Gastrocnemius medialis (tissue), 4 donors: ENCODE data around the gene BORCS8. TPM values are rescaled to one million over a fixed set of nuclear protein-coding genes. Genes with fewer than 3 reads are reported as not detected.
"Not testable (repeated sequence)": the region's sequence is repeated elsewhere in the genome, so short reads cannot be mapped to it uniquely, and the experiment has no call there.

Experiments
- ATAC-seq, 2 donors: fragments of 150-250 bp; one replicate each; pipeline ENCODE4 v1.9.1; 2016
- DNase-seq, 2 donors: peaks; one replicate each; pipeline ENCODE4 v3.0.0-alpha.2; 2019
- H3K27ac ChIP-seq, 4 donors: fragments of 200-600 bp; sonication (generic); 1 replicate in 1 of 4; 2 replicates in 3 of 4; pipeline ENCODE4 v1.5.1; 2016 to 2018; ENCODE audit warnings: mild to moderate bottlenecking in 2 of 4, moderate library complexity in 1 of 4
- H3K27me3 ChIP-seq, 3 donors: fragments of 200-600 bp; sonication (generic) in 2 of 3; 1 replicate in 1 of 3; 2 replicates in 2 of 3; pipeline versions ENCODE4 v1.5.1 to v1.6.0; 2016 to 2019; ENCODE audit warnings: mild to moderate bottlenecking in 1 of 3, moderate library complexity in 1 of 3
- H3K36me3 ChIP-seq, 2 donors: fragments of 200-600 bp; sonication (generic) in 1 of 2; one replicate each; pipeline ENCODE4 v1.5.1; 2017 to 2018
- H3K4me1 ChIP-seq, 2 donors: fragments of 200-600 bp; sonication (generic) in 1 of 2; one replicate each; pipeline ENCODE4 v1.5.1; 2016 to 2017; ENCODE audit warnings: mild to moderate bottlenecking in 2 of 2
- H3K4me3 ChIP-seq, 4 donors: fragments of 200-600 bp; sonication (generic) in 3 of 4; 1 replicate in 1 of 4; 2 replicates in 3 of 4; pipeline ENCODE4 v1.5.1; 2016 to 2019; ENCODE audit warnings: mild to moderate bottlenecking in 2 of 4
- H3K9me3 ChIP-seq, 3 donors: fragments of 200-600 bp; sonication (generic) in 2 of 3; 1 replicate in 1 of 3; 2 replicates in 2 of 3; pipeline ENCODE4 v1.5.1; 2016 to 2019
- POLR2A ChIP-seq, 2 donors: fragments of 450-650 bp; IDR thresholded peaks; one replicate each; pipeline ENCODE4 v1.6.1; 2017; ENCODE audit warnings: antibody characterized with exemption in 2 of 2, mild to moderate bottlenecking in 2 of 2, moderate library complexity in 2 of 2
- in situ Hi-C, 4 donors: fragments of 200-750 bp; cut with MboI; loops; one replicate each; pipeline versions ENCODE4 v1.15.0 to v1.8.0; 2017; ENCODE audit warnings: low sequenced_read_pairs in 4 of 4
- intact Hi-C: fragments of 100-400 bp; cut with DNase I; formaldehyde crosslinking; loops from one replicate; pipeline ENCODE4 v1.15.1; 2023; ENCODE audit warnings: low total_unique reads
- total RNA-seq, 4 donors: library from RNA; depleted of rRNA; stranded (reverse); fragments of >200 nt; gene quantifications; one replicate each; pipeline versions ENCODE4 v1.1.0 to v1.2.3, GENCODE V29; 2016
- TF ChIP-seq, protein P1 (sequence below), 5 experiments: fragments of 450-650 bp in 3 of 5; fragments of 200-600 bp in 2 of 5; sonication (generic) in 2 of 5; IDR thresholded peaks in 4 of 5; conservative IDR thresholded peaks in 1 of 5; 1 replicate in 4 of 5; 2 replicates in 1 of 5; pipeline ENCODE4 v1.5.1; 2016 to 2019; ENCODE audit warnings: antibody characterized with exemption in 5 of 5, mild to moderate bottlenecking in 3 of 5, moderate library complexity in 3 of 5

Gene BORCS8
- total RNA-seq, 4 donors from 2014 or later = 11.2 to 17.2 (median 13.3) TPM

DNA sequence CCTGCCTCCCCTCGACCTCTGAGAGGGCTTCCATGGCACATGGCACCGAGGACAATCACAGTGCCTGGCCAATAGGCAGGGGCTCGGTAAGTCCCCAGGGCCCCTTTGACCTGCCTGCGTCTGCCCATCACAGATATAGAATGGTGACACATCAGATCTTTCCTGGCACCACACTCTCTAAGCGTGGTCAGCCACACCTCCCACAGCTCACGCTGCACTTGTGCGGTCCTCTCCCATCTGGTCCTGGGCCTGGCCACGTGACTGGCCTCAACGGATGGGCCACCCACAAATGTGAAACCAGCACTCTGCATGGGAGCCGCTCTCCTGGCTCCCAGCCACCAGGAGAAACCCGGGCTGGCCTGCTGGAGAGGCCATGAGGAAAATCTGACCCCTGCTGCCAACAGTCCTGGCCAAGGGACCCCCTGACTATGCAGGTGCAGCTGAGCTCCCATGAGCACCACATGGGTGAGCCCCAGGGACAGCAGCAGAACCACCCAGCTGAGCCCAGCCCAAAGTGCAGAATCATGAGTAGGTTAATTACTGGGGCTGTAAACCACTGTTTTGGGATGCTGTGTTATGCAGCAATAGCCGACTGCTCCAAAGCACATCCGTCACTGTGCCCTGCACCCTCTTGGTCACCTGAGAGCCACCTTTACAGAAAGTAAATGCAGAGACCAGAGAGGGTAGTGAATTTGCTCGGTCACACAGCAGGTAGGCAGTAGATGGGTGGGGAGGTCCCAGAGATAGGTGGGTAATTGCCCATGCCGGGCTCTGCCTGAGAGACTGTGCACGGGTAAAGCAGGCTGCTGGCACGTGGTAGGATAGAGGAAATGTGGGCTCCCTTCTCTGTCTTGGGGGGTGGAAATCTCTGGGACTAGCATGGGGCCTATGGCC is 12.2 kb downstream of the BORCS8 start:
- H3K4me1 ChIP-seq = no peaks in the 10 kb centered on the region
- H3K36me3 ChIP-seq = peaks cover 0 to 37% of the 10 kb centered on the region in 2 donors
- no peaks in the 10 kb centered on the region for H3K27me3 ChIP-seq
- in situ Hi-C loops (loop anchor here in 1 of 4 donors (5.0 kb wide), 1 partner anchor 37 kb away; no protein-coding TSS in a partner anchor), intact Hi-C loops (no loop called here)
- H3K4me3 ChIP-seq = no peak overlapping the region
- no peaks in the 10 kb centered on the region for H3K9me3 ChIP-seq
- H3K27ac ChIP-seq = no peak overlapping the region
- no peak for TF ChIP-seq POLR2A (IDR thresholded peaks at IDR 0.05)
- TF ChIP-seq, protein P1, sequence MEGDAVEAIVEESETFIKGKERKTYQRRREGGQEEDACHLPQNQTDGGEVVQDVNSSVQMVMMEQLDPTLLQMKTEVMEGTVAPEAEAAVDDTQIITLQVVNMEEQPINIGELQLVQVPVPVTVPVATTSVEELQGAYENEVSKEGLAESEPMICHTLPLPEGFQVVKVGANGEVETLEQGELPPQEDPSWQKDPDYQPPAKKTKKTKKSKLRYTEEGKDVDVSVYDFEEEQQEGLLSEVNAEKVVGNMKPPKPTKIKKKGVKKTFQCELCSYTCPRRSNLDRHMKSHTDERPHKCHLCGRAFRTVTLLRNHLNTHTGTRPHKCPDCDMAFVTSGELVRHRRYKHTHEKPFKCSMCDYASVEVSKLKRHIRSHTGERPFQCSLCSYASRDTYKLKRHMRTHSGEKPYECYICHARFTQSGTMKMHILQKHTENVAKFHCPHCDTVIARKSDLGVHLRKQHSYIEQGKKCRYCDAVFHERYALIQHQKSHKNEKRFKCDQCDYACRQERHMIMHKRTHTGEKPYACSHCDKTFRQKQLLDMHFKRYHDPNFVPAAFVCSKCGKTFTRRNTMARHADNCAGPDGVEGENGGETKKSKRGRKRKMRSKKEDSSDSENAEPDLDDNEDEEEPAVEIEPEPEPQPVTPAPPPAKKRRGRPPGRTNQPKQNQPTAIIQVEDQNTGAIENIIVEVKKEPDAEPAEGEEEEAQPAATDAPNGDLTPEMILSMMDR (IDR thresholded peaks at IDR 0.05 in 4 of 5, conservative IDR thresholded peaks at IDR 0.05 in 1 of 5) = no peak
- DNase-seq (no peak), ATAC-seq (peak in 1 of 2 donors; percentile 56)

DNA sequence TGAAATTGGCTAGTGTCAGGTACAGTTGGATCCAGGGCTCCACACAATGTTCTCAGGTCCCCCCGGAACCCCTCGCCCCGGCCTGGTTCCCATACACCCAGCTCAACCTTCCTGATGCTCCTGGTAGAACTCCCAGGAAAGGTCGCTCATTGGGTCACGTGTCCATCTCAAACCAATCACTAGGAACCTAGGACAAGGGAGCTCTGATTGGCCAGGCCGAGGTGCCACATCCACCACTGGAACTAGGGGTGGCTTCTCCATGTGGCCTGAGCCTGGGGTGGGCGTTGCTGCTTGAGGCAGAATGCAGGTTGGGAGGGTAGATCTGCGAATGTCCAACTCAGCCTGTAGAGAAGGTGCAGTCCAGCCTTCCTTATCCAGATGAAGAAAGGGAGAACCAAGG is 15.0 kb downstream of the BORCS8 start:
- Histone ChIP-seq H3K4me1 (peaks cover 5 to 8% of the 10 kb centered on the region in 2 donors), H3K9me3 (no peaks in the 10 kb centered on the region), H3K4me3 (no peak overlapping the region), H3K27ac (no peak overlapping the region), H3K36me3 (peaks cover 0 to 28% of the 10 kb centered on the region in 2 donors), H3K27me3 (no peaks in the 10 kb centered on the region)
- TF ChIP-seq, protein P1 (IDR thresholded peaks at IDR 0.05 in 4 of 5, conservative IDR thresholded peaks at IDR 0.05 in 1 of 5) = no peak
- TF ChIP-seq POLR2A (IDR thresholded peaks at IDR 0.05) = no peak
- ATAC-seq (no peak), DNase-seq (no peak)
- in situ Hi-C loops (loop anchor here in 1 of 4 donors (5.0 kb wide), 1 partner anchor 35 kb away; no protein-coding TSS in a partner anchor), intact Hi-C loops (no loop called here)

- in situ Hi-C loops, DNase-seq, intact Hi-C loops, H3K9me3 ChIP-seq, H3K27me3 ChIP-seq, H3K4me3 ChIP-seq, ATAC-seq, H3K27ac ChIP-seq: not testable (repeated sequence)
- peaks cover 19 to 26% of the 10 kb centered on the region in 2 donors for H3K4me1 ChIP-seq
- H3K36me3 ChIP-seq = peaks cover 0 to 10% of the 10 kb centered on the region in 2 donors
These were observed 18.7 kb downstream of the BORCS8 start for GRCh38 chr19:19173243-19173642.

- no peaks in the 10 kb centered on the region for H3K27me3 ChIP-seq
- peak overlapping the region in 1 of 4 donors; percentile 5 for H3K4me3 ChIP-seq
- H3K9me3 ChIP-seq = no peaks in the 10 kb centered on the region
- intact Hi-C loops = no loop called here
- TF ChIP-seq POLR2A (IDR thresholded peaks at IDR 0.05) = no peak
- TF ChIP-seq, protein P1 (IDR thresholded peaks at IDR 0.05 in 4 of 5, conservative IDR thresholded peaks at IDR 0.05 in 1 of 5) = no peak
- peaks cover 0 to 6% of the 10 kb centered on the region in 2 donors for H3K36me3 ChIP-seq
- ATAC-seq (peak; percentile 57 to 70), DNase-seq (peak; percentile 33 to 73)
- in situ Hi-C loops = no loop called here
- H3K27ac ChIP-seq = peak overlapping the region in 3 of 4 donors; percentile 10 to 59 (median 54)
- peaks cover 19 to 26% of the 10 kb centered on the region in 2 donors for H3K4me1 ChIP-seq
These were observed 20.0 kb downstream of the BORCS8 start for GRCh38 chr19:19171821-19172532.
